HG03558 (cell line): Measurements from ENCODE around the gene MC5R.

Experiments
- ATAC-seq: cut with Tn5 transposase; IDR thresholded peaks from one replicate; pipeline ENCODE4 v1.9.1; 2021; ENCODE audit warnings: moderate number of reproducible peaks; ENCODE audit not compliant: unreplicated experiment; ENCODE audit errors: extremely low read depth

The MC5R gene

DNA sequence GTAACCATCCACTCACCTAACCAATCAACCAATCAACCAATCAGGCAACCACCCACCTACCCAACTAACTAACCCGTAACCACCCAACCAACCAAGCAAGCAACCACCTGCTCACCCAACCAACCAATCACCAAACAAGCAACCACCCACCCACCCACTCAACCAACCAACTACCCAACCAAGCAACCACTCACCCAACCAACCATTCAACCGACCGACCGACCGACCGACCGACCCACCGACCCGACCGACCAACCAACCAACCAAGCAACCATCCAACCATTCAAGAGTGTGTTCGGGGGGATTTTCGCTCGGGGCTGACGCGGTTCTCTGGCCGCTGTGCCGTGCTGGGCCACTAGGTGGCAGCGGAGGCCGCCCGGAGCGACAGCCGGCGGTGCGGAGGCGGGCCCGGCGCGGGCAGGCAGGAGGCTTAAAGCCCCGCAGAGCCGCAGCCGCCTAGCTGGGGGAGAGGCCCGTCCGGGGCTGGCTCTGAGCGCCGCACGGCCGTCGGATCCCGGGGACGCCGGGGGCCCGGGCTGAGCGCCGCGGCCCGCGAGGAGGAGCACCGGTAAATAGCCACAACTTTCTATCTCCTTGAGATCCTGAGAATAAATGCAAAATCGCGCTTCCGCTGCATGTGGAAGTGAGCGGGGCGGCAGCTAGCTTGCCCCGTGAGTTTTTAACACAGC, at the start of gene MC5R:
MC5R (plus strand) TSS at position 443 of the 689 bp plus-strand sequence. CDS start 1,617 bp downstream, outside the sequence.
- ATAC-seq: peak; percentile 62

- no peak for ATAC-seq
These were observed 48.9 kb upstream of the MC5R start for GRCh38 chr18:13775058-13775457.

- no peak for ATAC-seq
These were observed 32.8 kb upstream of the MC5R start for GRCh38 chr18:13791181-13791580.

- ATAC-seq: no peak
These were observed 30.1 kb upstream of the MC5R start for GRCh38 chr18:13793819-13794218.

DNA sequence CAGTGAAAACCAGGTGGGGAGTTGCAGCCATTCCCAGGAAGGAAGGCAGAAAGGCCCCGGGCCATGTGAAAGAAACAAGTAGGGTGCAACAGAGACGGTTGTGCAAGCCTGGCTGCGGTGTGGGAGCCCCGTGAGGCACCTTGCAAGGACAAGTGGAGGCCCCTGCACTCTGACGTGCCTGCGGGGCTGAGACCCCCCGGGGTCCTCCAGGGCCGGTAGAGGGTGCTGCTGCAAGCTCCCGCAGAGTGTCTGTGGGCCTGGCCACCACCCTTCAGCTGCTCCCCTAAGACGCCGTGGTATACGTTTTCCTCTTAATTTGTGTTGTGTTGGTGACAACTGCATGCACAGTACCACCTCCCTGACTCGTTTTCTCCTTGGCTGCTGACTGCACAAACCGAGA, 27.4 kb upstream of the MC5R start:
- ATAC-seq: no peak

DNA sequence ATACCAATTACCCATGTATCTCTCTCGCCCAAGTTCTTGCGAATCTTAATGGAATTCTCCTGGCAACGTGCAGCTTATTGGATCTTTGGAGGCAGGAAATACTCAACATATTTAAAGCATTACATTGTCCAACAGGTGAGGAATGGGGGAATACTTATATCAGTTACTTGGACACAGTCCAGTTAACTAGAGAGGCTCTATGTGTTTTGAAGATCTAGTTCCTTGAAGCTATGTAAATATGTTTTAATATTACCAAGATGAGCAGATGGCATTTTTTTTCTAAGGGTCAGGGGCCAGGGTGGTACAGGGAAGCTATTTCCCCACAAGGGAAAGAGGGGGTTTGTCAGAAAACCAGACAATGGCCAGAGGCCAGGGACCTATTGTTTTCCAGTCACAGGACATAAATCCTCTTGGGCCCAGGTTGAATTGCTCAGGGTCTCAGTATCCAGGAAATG, 26.8 kb upstream of the MC5R start:
- ATAC-seq: no peak

DNA sequence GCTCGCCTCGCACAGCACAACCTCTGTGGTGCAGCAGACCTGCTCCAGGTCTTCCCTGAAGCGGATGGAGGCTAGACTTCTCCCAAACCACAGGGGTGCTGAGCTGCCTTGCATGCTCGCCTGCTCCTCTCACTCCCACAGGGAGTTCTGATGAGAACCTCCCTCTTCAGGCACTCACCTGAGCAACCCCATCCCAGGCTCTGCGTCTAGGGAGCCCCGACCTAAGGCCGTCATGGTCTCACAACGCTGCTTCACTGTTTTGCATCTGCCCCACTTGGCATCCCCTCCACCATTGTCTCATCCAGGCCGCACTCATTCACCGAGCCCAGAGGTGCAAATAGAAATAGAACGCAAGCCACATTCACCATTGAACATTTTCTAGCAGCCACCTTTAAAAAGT, 24.6 kb upstream of the MC5R start:
- ATAC-seq: no peak

DNA sequence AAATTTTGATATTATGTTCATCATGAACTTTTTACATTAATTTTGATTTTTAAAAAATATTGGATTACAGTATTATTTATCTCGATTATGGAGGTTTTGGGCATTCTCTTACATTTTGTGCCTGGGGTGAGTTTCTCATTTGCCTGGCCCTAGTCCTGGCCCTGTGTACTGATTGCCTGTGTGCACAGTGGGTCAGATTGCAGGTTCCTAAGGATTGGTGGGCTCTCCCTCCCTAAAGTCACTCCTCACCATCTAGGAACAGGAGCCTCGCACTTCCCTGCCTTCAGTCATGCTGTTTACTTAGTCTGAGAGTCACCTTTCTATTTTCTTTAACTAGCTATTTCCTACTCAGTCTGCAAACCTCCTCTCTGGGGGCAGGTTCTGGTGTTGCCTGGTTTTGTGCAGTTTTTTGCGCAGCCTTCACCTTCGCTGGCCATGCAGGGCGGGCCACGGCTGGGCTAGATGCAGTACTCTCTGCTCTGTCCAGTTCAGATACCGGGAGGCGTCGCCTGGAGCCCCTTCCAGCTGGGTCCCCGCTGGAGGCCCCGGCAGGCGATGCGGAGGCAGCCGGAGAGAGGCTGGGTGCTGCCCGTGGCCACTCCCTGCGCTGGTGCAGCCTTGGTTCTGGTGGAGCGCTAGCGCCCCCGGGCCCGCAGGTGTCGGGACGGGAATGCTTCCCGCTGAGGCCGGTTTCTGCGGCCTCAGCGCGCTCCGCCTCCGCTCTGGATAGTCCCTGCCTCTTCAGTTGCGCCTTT, 23.3 kb upstream of the MC5R start:
- ATAC-seq: no peak

- ATAC-seq: no peak
These were observed 22.7 kb upstream of the MC5R start for GRCh38 chr18:13801260-13801601.

DNA sequence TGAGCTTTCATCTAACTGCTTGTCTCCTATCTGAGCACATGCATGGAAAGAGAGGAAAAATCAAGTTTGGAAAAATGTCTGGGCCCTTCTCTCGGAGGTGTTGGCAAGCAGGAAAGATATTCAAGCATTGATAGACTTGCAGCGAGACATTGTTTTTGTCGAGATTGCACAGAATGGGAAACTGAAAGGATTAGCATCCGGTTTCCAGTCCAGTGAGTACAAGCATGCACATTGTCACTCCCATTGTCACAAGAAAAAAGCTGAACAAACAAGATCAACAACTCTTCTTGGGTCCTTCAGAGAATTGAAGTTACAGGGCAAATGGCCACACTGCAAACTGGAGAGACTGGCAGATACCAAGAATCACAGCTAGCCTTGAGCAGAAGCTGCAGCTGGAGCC, 19.6 kb upstream of the MC5R start:
- ATAC-seq: no peak

GRCh38 chr18:13808294-13809042, 15.5 kb upstream of the MC5R start:
- no peak for ATAC-seq

- ATAC-seq: no peak
These were observed 14.9 kb upstream of the MC5R start for GRCh38 chr18:13809043-13809430.

GRCh38 chr18:13809531-13810255, 14.3 kb upstream of the MC5R start:
- ATAC-seq: no peak

GRCh38 chr18:13810950-13811485, 12.9 kb upstream of the MC5R start:
- no peak for ATAC-seq

- no peak for ATAC-seq
These were observed 12.0 kb upstream of the MC5R start for GRCh38 chr18:13811993-13812392.

DNA sequence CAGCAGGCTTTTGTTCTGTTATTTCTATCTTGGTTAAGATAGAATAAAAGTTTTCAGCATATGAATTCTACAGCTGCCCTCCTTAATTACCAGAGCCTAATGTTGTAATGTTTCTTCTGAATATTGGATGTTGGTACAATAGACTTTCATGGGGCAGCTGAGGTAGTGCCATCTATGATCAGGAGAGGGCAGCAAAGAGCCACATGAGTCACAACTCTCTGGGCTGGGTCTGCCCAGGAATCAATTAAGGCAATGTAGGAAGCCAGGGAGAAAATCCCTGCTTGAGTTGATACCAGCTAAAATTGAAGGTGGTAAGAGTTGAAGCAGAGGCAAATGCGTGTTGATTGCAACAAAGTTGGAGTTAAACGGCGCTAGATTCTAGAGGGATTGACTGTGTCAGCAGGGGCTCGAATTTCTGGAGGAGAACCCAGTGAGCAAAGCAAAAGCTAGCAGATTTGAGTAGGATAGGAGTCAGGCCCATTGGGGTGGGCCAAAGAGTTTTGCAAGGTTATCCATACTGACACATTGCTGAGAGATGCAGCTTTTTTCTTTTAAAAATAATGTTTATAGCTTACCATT, 10.6 kb upstream of the MC5R start:
- ATAC-seq: peak; percentile 68

GRCh38 chr18:13826209-13826608, 2.3 kb downstream of the MC5R start:
- ATAC-seq: no peak

- no peak for ATAC-seq
These were observed 8.0 kb downstream of the MC5R start for GRCh38 chr18:13831864-13832508.

DNA sequence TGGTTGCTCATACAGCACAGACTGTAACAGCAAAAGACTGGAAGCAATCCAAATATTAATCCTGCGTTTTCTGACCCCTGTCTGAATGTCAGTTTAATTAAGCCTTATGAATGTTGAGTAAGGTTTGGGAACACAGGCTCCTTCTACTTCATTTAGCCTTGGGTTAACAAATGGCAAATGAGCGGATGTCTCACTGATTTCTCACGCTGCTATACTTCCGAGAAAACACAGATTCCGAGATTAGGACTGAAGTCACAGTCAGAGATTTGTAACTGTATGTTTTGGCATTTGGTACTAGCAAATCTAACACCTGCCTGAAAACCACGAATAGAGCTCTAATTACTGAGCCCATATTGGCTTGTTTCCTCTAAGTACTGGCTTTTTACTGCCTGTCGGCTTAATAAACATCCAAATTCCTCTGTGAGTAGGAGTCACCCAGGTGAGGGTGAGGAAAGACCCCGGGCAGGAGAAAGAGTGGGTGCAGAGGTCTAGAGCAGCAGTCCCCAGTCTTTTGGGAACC, 10.6 kb downstream of the MC5R start:
- no peak for ATAC-seq
